Mesenchymal stem cell (in vitro differentiated cells and primary cell): ENCODE measurements around the gene FLRT2.

Source experiments
- DNase-seq: peaks from one replicate; pipeline ENCODE4 v3.0.0-alpha.2; 2013
- H2AFZ ChIP-seq: one replicate; pipeline ENCODE4 v1.6.1; 2013; ENCODE audit warnings: low read depth, mild to moderate bottlenecking, control low read depth, inconsistent platforms, low read length, moderate library complexity
- H2AK5ac ChIP-seq: 2 replicates; pipeline ENCODE4 v1.6.1; 2013; ENCODE audit warnings: low read length, moderate library complexity, mild to moderate bottlenecking, inconsistent platforms; ENCODE audit not compliant: severe bottlenecking
- H2BK120ac ChIP-seq: one replicate; pipeline ENCODE4 v1.6.1; 2013; ENCODE audit warnings: low read depth, mild to moderate bottlenecking, inconsistent platforms, low read length, moderate library complexity
- H2BK12ac ChIP-seq, 2 experiments: one replicate each; pipeline ENCODE4 v1.6.1; 2013; ENCODE audit warnings: inconsistent platforms in 2 of 2, low read length in 2 of 2, mild to moderate bottlenecking in 2 of 2, moderate library complexity in 2 of 2, control low read depth in 1 of 2
- H2BK15ac ChIP-seq: one replicate; pipeline ENCODE4 v1.6.1; 2013; ENCODE audit warnings: mild to moderate bottlenecking, low read depth, inconsistent platforms; ENCODE audit not compliant: poor library complexity, severe bottlenecking
- H2BK5ac ChIP-seq: 2 replicates; pipeline ENCODE4 v1.6.1; 2013; ENCODE audit warnings: low read depth, mild to moderate bottlenecking, low read length, control low read depth, inconsistent platforms; ENCODE audit not compliant: poor library complexity, severe bottlenecking
- H3K14ac ChIP-seq, 2 experiments: one replicate each; pipeline ENCODE4 v1.6.1; 2013; ENCODE audit warnings: inconsistent platforms in 2 of 2, low read length in 2 of 2, control low read depth in 1 of 2, mild to moderate bottlenecking in 1 of 2, moderate library complexity in 1 of 2
- H3K18ac ChIP-seq, 2 experiments: one replicate each; pipeline ENCODE4 v1.6.1; 2013; ENCODE audit warnings: inconsistent platforms in 2 of 2, low read length in 2 of 2, control low read depth in 1 of 2, low read depth in 1 of 2, mild to moderate bottlenecking in 1 of 2
- H3K23ac ChIP-seq, 2 experiments: one replicate each; pipeline ENCODE4 v1.6.1; 2013; ENCODE audit warnings: inconsistent platforms in 2 of 2, low read length in 2 of 2, mild to moderate bottlenecking in 2 of 2, moderate library complexity in 2 of 2, control low read depth in 1 of 2
- H3K27ac ChIP-seq: 2 replicates; pipeline ENCODE4 v1.5.1; 2013; ENCODE audit warnings: mild to moderate bottlenecking, moderate library complexity, low read length, control low read depth, inconsistent platforms; ENCODE audit not compliant: poor library complexity, severe bottlenecking
- H3K27me3 ChIP-seq, 2 experiments: 2 replicates each; pipeline versions ENCODE4 v1.6.1 to v1.7.0; 2013; ENCODE audit warnings: low read length in 2 of 2, mild to moderate bottlenecking in 2 of 2, moderate library complexity in 2 of 2, control low read depth in 1 of 2, inconsistent platforms in 1 of 2; ENCODE audit not compliant: control insufficient read depth in 1 of 2, insufficient read depth in 1 of 2
- H3K36me3 ChIP-seq, 2 experiments: 2 replicates each; pipeline versions ENCODE4 v1.6.1 to v1.7.0; 2013; ENCODE audit warnings: low read length in 2 of 2, control low read depth in 1 of 2, inconsistent platforms in 1 of 2, low read depth in 1 of 2, mild to moderate bottlenecking in 1 of 2; ENCODE audit not compliant: insufficient read depth in 2 of 2, control insufficient read depth in 1 of 2
- H3K4ac ChIP-seq, 2 experiments: one replicate each; pipeline ENCODE4 v1.6.1; 2013; ENCODE audit warnings: inconsistent platforms in 2 of 2, low read length in 2 of 2, mild to moderate bottlenecking in 2 of 2, moderate library complexity in 2 of 2, control low read depth in 1 of 2, low read depth in 1 of 2
- H3K4me1 ChIP-seq: 2 replicates; pipeline ENCODE4 v1.6.1; 2013; ENCODE audit warnings: low read depth, low read length, control low read depth; ENCODE audit not compliant: control insufficient read depth, insufficient read depth
- H3K4me2 ChIP-seq: 2 replicates; pipeline ENCODE4 v1.6.1; 2013; ENCODE audit warnings: low read length, mild to moderate bottlenecking, inconsistent platforms; ENCODE audit not compliant: poor library complexity, severe bottlenecking
- H3K4me3 ChIP-seq, 2 experiments: 2 replicates each; pipeline versions ENCODE4 v1.5.1 to v1.7.0; 2013; ENCODE audit warnings: low read length in 2 of 2, mild to moderate bottlenecking in 2 of 2, control low read depth in 1 of 2, low read depth in 1 of 2; ENCODE audit not compliant: insufficient read depth in 1 of 2
- H3K79me1 ChIP-seq: replicated peaks from 2 replicates; pipeline ENCODE4 v1.6.1; 2013; ENCODE audit warnings: mild to moderate bottlenecking, control low read depth, low read length, inconsistent platforms; ENCODE audit not compliant: poor library complexity, severe bottlenecking
- H3K9ac ChIP-seq: 2 replicates; pipeline ENCODE4 v1.7.0; 2013; ENCODE audit warnings: mild to moderate bottlenecking, low read length, moderate library complexity
- H3K9me3 ChIP-seq: 2 replicates; pipeline ENCODE4 v1.7.0; 2013; ENCODE audit warnings: mild to moderate bottlenecking, low read length; ENCODE audit not compliant: control insufficient read depth
- H4K8ac ChIP-seq: one replicate; pipeline ENCODE4 v1.6.1; 2013; ENCODE audit warnings: inconsistent platforms, mild to moderate bottlenecking, low read length, moderate library complexity
- H4K91ac ChIP-seq: one replicate; pipeline ENCODE4 v1.6.1; 2013; ENCODE audit warnings: mild to moderate bottlenecking, low read length, inconsistent platforms
- WGBS: methylation state at CpG from one replicate; pipeline ENCODE4 v1.1.7; 2013; ENCODE audit warnings: mixed read lengths; 5-methylcytosine and 5-hydroxymethylcytosine counted together

FLRT2 gene

GRCh38 chr14:85662096-85662495 lies 132.2 kb downstream of the FLRT2 start:
- H3K4me2 ChIP-seq, result no peak overlapping the region
- no peak overlapping the region for H3K14ac ChIP-seq
- no peak overlapping the region for H2BK5ac ChIP-seq
- H4K91ac ChIP-seq, result no peak overlapping the region
- H3K27ac ChIP-seq, result no peak overlapping the region
- no peak overlapping the region for H2BK120ac ChIP-seq
- H3K27me3 ChIP-seq, result no peaks in the 10 kb centered on the region
- 78% methylated on average over 6 of the region's 9 CpGs for WGBS
- H3K4me1 ChIP-seq, result no peaks in the 10 kb centered on the region
- no peak overlapping the region for H2BK12ac ChIP-seq
- no peak overlapping the region for H2AFZ ChIP-seq
- no peak overlapping the region for H3K18ac ChIP-seq
- no peaks in the 10 kb centered on the region for H3K9me3 ChIP-seq
- H3K9ac ChIP-seq, result no peak overlapping the region
- DNase-seq, result no peak
- no peak overlapping the region for H4K8ac ChIP-seq
- no peak overlapping the region for H3K4ac ChIP-seq
- no peak overlapping the region for H3K4me3 ChIP-seq
- H3K23ac ChIP-seq, result no peak overlapping the region
- H3K79me1 ChIP-seq, result no peaks in the 10 kb centered on the region
- H3K36me3 ChIP-seq, result no peaks in the 10 kb centered on the region
- H2AK5ac ChIP-seq, result no peak overlapping the region
- no peak overlapping the region for H2BK15ac ChIP-seq

GRCh38 chr14:85663256-85663655 lies 133.3 kb downstream of the FLRT2 start:
- Histone ChIP-seq H2BK5ac (no peak overlapping the region), H3K4me1 (no peaks in the 10 kb centered on the region), H3K79me1 (no peaks in the 10 kb centered on the region), H2BK120ac (no peak overlapping the region), H3K27ac (no peak overlapping the region), H3K36me3 (no peaks in the 10 kb centered on the region), H3K14ac (no peak overlapping the region), H3K4me3 (no peak overlapping the region), H4K8ac (no peak overlapping the region), H3K4me2 (no peak overlapping the region), H3K23ac (no peak overlapping the region), H3K4ac (no peak overlapping the region), H2BK15ac (no peak overlapping the region), H3K9ac (peak overlapping the region; percentile 40), H2BK12ac (no peak overlapping the region), H2AK5ac (no peak overlapping the region), H4K91ac (no peak overlapping the region), H3K27me3 (no peaks in the 10 kb centered on the region), H3K9me3 (no peaks in the 10 kb centered on the region), H2AFZ (no peak overlapping the region), H3K18ac (no peak overlapping the region)
- no peak for DNase-seq
- WGBS, result 83% methylated on average over 2 of the region's 2 CpGs

GRCh38 chr14:85663667-85664066 lies 133.7 kb downstream of the FLRT2 start:
- Histone ChIP-seq H4K8ac (no peak overlapping the region), H3K9me3 (no peaks in the 10 kb centered on the region), H3K27me3 (no peaks in the 10 kb centered on the region), H3K4ac (no peak overlapping the region), H3K4me2 (no peak overlapping the region), H4K91ac (no peak overlapping the region), H3K4me1 (no peaks in the 10 kb centered on the region), H3K4me3 (no peak overlapping the region), H3K79me1 (no peaks in the 10 kb centered on the region), H3K9ac (peak overlapping the region; percentile 40), H2BK15ac (no peak overlapping the region), H2BK12ac (no peak overlapping the region), H2AK5ac (no peak overlapping the region), H3K36me3 (no peaks in the 10 kb centered on the region), H2AFZ (no peak overlapping the region), H3K27ac (no peak overlapping the region), H3K14ac (no peak overlapping the region), H2BK5ac (no peak overlapping the region), H2BK120ac (no peak overlapping the region), H3K23ac (no peak overlapping the region), H3K18ac (no peak overlapping the region)
- no peak for DNase-seq

GRCh38 chr14:85675957-85676356 lies 146.0 kb downstream of the FLRT2 start:
- Histone ChIP-seq H2BK120ac (no peak overlapping the region), H3K14ac (no peak overlapping the region), H4K8ac (no peak overlapping the region), H2AK5ac (no peak overlapping the region), H4K91ac (no peak overlapping the region), H3K27ac (no peak overlapping the region), H3K23ac (no peak overlapping the region), H3K4me2 (no peak overlapping the region), H2BK15ac (no peak overlapping the region), H3K36me3 (no peaks in the 10 kb centered on the region), H3K4me1 (no peaks in the 10 kb centered on the region), H3K9me3 (no peaks in the 10 kb centered on the region), H2BK5ac (no peak overlapping the region), H3K18ac (no peak overlapping the region), H3K9ac (peak overlapping the region; percentile 34), H2AFZ (no peak overlapping the region), H3K4me3 (no peak overlapping the region), H3K4ac (no peak overlapping the region), H3K27me3 (no peaks in the 10 kb centered on the region), H2BK12ac (no peak overlapping the region), H3K79me1 (no peaks in the 10 kb centered on the region)
- no peak for DNase-seq
- 97% methylated on average over 6 of the region's 6 CpGs for WGBS
